Stimulated activated CD4-positive, alpha-beta T cell treated with anti-CD3 and anti-CD28 coated beads, Interleukin-4, amount 100 ng/mL, for 24 hours (primary cell): ENCODE measurements around the gene TMEM156.

Experiments
- DNase-seq: peaks from one replicate; pipeline ENCODE4 v3.0.0-alpha.2; 2020

The TMEM156 gene, protein sequence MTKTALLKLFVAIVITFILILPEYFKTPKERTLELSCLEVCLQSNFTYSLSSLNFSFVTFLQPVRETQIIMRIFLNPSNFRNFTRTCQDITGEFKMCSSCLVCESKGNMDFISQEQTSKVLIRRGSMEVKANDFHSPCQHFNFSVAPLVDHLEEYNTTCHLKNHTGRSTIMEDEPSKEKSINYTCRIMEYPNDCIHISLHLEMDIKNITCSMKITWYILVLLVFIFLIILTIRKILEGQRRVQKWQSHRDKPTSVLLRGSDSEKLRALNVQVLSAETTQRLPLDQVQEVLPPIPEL

DNA sequence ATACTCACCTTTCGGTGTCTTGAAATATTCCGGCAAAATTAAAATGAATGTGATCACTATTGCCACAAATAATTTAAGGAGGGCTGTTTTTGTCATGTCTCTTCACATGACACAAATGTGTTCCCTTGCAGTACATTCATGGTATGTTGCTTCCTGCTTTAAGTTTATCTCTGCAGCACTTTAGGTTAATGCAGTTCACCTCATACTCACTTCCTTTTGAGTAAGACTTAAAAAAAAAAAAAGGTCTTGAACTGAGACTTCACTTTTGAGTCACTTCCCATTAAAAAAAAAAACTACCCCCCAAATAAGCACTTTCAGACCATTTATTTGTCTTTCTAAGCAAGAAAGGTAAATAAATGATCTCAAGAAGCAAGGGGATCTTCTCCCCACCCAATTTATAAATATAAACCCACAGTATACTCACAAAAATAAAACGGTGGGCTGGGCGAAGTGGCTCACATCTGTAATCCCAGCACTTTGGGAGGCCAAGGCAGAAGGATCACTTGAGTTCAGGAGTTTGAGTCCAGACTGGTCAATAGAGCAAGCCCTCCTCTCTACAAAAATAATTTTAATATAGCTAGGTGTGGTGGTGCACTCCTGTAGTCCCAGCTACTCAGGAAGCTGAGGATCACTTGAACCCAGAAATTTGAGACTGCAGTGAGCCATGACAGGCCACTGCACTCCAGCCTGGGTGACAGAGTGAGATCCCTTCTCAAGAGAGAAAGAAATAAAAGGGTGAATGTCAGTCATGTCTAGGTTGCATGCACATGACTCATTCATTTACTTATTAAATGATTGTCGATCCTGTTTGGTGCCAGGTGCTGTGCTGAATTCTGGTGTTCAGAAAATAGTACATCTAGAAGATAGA, at the start of gene TMEM156:
TSS of gene TMEM156 (minus strand) at position 192 of the 868 bp plus-strand sequence. CDS start at position 96, 96 bp downstream.
- peak; percentile 51 for DNase-seq

DNA sequence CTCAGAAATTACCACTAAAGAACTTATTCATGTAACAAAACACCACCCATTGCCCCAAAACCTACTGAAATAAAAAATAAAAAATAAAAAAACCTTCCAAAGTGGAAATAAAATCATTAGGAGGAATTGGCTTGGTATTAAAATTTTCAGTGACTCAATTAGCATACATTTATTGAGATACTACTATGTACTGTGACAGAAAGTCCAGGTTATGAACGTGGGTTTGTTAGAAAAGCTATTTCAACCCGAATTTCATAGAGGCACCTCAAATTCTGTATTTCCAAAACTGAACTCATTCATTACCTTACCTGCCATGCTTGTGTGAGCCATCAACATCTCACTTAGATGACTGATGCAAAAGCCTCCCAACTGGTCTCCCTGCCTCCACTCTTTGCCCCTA, 46.6 kb upstream of the TMEM156 start:
- no peak for DNase-seq

DNA sequence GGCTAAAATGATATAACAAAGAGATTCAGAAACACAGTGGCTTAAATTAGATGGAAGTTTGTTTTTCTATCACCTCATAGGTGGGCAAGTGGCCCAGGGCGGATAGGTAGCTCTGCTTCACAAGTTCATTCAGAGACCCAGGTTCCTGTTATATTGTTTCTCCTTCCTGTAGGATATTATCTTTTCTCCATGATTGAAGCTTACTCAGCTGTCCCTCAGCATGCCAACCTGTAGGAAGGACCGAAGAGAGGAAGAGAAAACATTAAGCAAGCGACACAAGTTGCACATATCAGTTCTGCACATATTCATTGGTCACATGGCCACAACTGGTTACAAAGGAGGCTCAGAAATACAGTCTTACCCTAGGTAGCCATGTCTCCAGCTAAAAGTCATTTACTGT, 36.7 kb upstream of the TMEM156 start:
- no peak for DNase-seq

DNA sequence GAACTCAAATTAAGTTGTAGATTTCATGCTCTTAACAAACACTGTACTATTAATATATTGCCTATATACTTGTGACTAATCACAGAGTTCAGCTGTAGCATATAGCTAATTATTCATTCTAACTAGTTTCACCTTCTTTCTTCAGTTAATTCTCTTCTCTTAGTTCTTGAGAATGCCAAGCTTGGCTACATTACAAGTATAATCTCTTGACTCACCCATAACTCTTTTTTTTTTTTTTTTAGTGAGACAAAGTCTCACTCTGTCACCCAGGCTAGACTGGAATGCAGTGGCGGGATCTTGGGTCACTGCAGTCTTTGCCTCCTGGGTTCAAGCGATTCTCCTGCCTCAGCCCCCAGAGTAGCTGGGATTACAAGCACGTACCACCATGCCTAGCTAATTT, 35.2 kb upstream of the TMEM156 start:
- DNase-seq: no peak

DNA sequence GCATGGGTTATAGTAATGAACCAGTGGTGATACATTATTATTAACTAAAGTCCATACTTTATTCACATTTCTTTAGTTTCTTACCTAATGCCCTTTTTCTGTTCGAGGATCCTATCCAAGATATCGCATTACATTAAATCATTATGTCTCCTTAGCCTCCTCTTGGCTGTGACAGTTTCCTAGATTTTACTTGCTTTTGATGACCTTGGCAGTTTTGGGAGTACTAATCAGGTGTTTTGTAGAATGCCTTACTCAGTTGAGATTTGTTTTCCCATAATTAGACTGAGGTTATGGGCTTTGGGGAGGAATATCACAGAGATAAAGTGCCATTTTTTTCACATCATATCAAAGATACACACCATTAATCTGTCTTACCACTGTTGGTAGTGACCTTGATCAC, 34.8 kb upstream of the TMEM156 start:
- no peak for DNase-seq

DNA sequence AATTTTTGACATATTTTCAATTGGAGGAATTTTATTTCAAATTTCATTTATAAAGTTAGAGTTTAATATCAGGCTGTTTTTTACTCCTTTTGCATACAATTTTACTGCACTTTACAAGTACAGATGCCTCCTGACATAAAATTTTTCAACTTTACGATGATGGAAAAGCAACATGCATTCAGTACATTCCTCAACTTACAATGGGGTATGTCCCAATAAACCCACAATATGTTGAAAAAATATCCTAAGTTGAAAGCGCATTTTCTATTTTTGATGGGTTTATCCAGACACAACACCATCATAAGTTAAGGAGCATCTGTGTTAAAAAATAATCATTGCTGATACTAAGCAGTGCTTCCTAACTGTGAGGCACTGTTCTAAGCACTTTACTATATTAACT, 34.2 kb upstream of the TMEM156 start:
- DNase-seq: no peak

DNA sequence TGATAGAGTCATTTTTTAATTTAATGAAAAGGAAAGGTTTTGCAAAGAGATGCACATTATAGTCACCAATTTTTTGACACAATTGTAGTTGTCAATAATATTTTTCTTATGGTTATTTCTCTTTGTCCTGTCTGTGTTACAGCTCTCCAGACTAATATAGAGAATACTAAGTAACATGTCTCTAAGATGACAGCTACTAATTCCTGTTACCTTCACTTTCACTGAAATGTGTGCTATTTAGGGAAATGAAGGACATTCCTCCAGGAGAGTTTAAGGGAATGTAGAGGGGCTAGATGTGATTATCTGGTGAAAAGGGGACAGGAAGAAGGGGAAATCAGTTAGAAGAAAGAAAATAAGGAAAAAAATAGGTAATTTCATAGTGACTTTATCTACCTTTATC, 31.2 kb upstream of the TMEM156 start:
- no peak for DNase-seq

DNA sequence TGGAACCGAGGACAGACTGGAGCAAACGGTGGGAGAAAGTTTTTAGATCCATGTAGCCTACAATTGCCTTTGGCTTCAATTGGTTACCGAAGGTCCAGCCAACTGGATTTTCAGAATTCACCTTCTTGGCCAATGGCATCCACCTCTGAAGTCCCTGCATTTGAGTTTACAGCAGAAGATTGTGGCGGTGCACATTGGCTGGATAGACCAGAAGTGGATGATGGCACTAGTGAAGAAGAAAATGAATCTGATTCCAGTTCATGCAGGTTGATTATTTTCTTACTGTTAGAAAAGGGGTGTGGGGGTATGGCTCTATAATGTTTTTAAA, 30.5 kb upstream of the TMEM156 start:
- DNase-seq: no peak

DNA sequence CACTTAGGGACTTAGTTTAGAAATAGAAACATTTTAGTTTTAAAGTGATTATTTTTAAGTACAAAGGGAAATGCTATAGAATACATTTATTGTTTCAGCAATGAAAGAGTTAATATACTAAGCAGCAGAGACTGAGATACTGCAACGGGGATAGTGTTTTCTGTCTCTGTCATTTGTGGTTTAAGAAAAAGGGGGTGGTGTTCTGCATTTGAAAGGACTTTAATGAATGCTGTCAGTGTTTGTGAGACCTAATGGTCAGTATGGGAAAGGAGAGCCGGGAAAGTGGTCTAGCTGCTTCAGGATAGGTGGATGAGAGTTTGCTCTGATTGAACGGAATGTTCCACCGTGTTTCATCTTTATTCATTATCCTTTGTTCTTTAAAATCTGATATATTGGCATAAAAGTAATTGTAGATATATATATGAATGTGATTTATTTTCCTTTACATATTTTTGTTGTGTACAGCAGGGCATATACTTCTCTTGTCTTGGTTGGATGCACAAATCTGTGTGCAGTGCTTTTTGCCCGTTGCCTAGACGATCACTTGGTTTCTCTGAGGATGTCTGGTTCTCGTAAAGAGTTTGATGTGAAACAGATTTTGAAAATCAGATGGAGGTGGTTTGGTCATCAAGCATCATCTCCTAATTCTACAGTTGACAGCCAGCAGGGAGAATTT, 30.0 kb upstream of the TMEM156 start, which contains the start of gene KLHL5:
TSS of gene KLHL5 (plus strand) at position 139 of the 676 bp plus-strand sequence. CDS start at position 560, 421 bp downstream.
- no peak for DNase-seq

DNA sequence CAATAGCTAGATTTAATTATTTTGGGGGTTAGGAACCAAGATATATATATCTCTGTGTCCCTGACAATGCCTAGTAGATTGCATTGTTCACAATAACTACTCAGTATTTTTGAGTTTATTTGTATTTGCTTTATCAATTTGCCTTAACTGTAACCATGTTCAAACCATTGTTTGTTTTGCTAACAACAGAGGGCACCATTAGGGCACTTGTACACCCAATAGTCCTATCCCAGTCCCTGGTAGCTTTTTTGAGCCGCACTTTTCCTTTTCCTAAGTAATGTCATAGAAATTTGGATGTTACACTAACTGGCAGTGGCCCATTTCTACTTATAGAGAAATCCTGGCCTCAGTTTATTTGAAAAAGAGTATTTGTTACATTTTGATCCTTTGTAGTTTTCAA, 29.2 kb upstream of the TMEM156 start:
- no peak for DNase-seq

DNA sequence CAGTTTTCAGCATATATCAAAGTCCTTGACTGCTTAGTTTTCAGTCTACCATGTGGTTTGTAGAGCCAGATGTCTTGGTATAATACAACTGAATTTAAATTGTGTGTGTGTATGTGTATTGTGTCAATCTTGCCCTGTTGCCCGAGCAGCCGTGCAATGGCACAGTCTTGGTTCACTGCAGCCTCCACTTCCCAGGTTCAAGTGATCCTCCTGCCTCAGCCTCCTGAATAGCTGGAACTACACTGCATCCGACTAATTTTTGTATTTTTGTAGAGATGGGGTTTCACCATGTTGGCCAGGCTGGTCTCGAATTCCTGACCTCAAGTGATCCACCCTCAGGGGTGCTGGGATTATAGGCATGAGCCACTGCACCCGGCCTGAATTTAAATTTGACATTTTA, 23.8 kb upstream of the TMEM156 start:
- DNase-seq: no peak

DNA sequence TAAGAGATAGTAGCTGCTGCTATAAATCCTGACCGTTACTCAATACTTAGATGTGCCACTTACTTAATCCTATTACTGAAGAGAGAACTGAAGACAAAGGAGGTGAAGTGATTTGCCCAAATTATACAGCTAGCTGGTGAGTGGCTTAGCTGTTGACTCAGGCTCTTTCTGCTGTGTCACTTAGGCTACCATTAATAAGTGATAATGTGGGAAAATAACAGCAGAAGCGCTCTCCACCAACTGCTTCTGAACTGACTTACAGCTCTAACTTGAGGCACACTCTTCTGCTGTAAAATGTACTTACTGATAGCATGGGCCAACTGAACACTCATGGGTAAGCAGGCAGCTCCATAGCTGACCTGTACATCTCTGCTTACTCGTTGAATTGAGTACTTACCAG, 22.3 kb upstream of the TMEM156 start:
- DNase-seq: no peak

DNA sequence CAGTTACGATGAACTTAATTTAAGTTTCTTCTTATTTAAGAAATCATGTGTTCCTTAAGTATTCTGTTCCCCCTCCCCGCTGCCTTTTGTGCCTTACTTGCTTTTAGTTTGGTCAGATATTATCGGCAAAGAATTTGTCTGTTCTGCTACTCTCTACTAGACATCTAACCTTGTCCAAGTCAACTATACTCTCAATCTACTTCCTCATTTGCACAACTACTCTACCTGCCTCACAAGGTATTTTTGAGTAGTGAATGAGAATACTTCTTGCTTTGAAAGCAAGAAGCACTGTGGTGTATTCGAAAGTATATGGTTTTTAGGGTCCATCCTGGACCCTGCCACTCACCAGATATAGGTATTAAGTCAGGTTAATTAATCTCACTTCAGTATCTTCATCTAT, 21.8 kb upstream of the TMEM156 start:
- no peak for DNase-seq

DNA sequence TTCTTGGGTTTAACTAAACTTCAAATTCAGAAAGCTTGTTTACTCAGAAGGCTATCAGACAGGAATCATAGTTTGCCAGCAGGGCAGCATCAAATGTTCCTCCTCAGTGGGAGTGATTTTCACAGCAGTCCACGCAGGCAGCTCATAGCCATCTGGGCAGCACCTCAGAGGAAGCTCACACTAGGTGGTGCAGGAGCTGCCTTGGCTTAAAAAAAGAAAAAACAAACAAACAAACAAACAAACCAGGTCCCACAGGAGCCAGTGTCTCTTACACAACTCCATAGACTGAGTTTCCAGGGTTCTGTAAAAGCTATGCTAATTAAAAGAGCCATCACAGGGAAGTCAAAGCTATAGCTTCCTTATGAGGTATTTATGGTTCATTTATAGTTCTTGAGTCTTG, 19.3 kb upstream of the TMEM156 start:
- DNase-seq: no peak

DNA sequence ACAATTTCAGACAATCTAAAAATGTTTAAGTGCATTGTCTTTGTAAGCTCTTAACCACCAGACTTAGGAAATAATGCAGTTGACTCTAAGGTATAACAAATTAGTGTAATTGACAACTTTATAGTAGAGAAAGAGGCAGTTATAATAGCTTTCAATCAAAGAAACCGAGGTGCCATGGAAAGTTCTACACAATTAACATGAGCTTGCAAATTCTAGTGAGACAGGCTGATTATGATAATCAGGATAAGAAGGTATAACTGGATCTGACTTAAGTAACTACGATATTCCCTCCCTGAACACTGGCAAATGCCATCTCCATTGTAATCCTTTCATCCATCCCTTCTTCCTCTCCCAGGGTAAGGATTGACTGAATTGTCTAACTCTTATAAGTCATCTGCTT, 18.4 kb upstream of the TMEM156 start:
- DNase-seq: no peak

DNA sequence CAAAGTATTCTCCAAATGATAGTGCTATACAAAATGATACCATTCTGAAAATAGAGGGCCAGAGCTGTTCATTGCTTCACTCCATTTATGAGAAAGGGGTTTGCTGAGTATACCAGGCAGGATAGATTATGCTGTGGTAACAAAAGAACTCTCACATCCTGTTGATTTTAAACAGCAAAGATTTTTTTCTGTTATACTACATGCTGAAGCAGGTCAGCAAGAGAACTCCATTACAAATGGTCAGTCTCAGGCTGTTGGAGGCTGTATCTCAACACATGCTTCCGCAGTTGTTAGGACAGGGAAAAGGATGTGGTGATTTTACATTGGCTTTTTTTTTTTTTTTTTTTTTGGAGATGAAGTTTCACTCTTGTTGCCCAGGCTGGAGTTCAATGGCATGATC, 16.1 kb upstream of the TMEM156 start:
- no peak for DNase-seq

DNA sequence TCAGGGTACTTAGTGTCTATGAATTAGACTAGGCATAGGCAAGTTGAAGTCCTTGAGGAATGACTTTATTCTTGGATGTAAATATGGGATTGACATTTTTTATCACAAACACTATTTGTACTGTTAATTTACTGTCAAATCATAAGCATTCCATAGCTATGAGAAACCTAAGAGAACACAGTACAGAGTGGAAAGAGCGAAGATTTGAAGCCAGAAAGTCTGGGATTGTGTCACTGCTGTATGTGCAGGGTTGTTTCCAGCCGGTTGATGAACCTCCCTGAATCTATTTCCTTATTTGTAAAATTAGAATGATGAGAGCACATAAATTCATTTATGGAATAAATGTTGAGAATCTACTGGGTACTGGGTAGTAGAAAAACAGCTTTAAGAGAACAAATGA, 15.5 kb upstream of the TMEM156 start:
- no peak for DNase-seq

DNA sequence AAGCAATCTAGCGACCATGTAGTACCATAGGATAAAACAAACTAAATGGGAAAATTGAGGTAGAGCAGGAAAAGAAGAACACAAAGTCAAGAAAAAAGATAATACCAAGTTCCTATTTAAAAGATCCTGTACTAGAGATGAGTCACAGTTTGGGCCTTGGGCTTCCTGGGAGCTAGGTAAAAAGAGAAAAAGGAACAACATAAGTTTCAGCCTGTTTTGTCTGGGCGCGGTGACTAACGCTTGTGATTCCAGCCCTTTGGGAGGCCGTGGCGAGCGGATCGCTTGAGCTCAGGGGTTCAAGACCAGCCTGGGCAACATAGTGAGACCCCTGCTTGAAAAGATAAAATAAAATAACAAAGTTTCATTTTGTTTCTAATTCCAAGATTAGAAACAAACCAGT, 14.0 kb upstream of the TMEM156 start:
- DNase-seq: no peak

DNA sequence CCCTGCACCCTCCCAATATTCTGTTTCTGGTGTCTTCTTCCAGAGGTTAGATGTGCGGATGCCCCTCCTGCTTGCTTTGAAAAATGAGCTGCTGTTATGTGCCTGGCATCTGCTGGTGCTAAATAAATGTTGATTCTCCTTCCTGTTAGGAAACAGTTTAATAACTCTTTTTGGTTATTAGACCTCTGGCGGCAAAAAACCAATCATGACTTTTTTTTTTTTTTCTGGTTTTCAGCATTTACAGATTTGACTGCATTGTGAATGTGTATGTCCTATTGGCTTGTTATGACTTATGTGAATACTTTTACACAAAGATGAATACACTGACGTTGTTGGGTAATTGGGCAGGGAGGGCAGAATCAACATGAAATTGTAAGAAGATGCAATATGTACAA, 13.6 kb upstream of the TMEM156 start:
- no peak for DNase-seq

DNA sequence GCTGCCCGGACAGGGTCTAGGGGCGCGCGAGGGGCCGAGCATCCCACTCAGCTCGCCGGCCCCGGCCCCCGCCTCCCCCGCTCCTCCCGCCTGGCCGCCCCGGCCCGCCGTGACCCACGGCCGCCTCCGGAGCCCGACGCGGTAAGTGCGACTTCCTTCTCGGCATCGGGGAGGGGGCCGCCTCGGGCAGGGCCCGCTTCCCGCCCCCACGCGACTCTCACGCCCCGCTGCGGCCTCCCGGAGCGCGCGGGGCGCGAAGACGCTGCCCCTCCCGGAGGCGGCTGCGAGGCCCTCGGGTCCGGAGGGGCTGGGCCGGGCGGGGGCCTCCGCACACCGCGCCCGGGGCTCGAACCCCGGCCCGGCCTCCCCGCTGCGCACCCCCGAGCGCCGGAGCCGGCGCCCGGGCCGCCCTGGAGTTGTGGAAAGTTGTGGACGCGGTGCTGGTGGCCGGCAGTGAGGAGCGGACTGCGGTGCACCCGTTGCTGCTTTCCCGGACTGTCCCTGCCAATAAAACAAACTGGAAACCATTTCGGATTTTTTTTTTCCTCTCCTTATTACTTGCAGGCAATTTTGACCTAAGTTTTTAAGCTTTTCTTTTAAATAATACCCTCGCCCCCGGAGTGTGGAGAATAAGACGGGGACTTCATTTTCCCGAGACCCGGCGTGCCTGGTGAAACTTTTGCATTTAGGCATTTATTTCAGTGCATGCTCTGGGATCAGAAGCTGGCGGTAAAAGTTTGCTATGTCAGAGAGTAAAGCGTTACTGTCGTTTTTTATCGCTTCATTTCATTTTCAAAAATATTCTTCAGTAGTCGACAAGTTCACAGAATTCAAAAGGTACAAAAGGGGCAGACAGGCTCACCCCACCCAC, 13.0 kb upstream of the TMEM156 start:
- DNase-seq: peak; percentile 30

DNA sequence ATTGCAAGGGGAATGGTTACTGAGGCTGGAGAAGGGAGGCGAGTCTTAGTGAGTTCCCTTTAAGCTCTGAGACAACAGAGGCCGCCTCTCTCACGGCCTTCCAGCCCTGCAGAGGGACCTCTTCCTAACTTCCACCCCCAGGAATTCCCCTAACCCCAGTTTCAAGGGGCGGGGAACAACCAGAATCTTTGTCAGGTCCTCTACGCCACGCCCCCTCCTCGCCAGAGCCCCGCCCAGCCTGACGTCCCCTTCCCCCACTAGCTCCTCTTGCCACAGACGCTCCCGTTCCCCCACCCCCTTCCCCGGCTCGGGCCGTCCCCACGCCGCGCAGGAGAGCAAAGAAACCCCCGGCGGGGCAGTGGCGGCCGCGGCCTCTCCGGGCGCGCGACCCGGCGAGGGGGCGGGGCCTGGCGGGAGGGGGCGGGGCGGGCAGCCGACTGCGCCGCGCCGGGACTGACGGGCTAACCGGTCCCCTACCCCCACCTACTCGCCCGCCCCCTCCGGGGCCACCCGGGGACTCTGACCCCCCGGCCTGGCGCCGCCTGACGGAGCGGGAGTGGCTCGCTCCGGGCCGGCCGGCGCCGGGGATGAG, 12.3 kb upstream of the TMEM156 start:
- peak; percentile 96 for DNase-seq

DNA sequence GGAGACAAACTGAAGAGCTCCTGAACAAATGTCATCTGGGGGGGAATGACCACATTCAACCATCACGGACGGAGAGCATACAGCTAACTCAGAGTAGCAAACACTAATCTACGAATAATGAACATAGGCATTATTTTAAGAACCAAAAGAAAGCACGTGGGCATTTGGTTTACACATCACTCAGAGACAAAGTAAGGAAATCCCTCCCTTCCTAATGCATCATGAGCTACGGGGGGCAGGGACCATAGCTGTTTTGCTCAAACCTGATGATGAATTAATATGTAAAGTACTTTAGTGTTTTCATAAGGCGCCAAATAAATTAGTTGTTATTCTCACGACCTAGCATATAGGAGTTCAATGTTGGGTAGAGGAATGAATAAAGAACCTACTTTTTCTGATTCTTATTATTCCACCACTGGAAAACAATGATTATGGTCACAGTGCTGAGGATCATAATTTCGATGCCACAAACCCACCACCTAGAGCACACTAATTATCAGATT, 11.7 kb upstream of the TMEM156 start:
- DNase-seq: peak; percentile 36
